DND-41 (cell line): ENCODE results near the gene MRPL17.

Source experiments
- ATAC-seq: fragments of 200-7000 bp; cut with Tn5 transposase; 3 replicates; pipeline ENCODE4 v1.9.1; 2021; ENCODE audit warnings: low read depth; ENCODE audit not compliant: insufficient read depth
- DNase-seq: peaks from one replicate; pipeline ENCODE4 v3.0.0-alpha.2; 2020
- H2AFZ ChIP-seq: 2 replicates; pipeline ENCODE4 v1.6.0; 2012; ENCODE audit warnings: low read depth, low read length
- H3K27ac ChIP-seq: 2 replicates; pipeline ENCODE4 v1.5.1; 2012; ENCODE audit warnings: low read length, inconsistent platforms
- H3K27me3 ChIP-seq: fragments of 200-600 bp; sonication (generic); 2 replicates; pipeline ENCODE4 v1.6.0; 2012; ENCODE audit warnings: low read length, mild to moderate bottlenecking, inconsistent platforms; ENCODE audit not compliant: insufficient read depth, poor library complexity
- H3K36me3 ChIP-seq: 2 replicates; pipeline ENCODE4 v1.5.1; 2012; ENCODE audit warnings: low read length, inconsistent platforms; ENCODE audit not compliant: insufficient read depth
- H3K4me1 ChIP-seq: 2 replicates; pipeline ENCODE4 v1.5.1; 2012; ENCODE audit warnings: mild to moderate bottlenecking, low read length; ENCODE audit not compliant: insufficient read depth
- H3K4me2 ChIP-seq: 2 replicates; pipeline ENCODE4 v1.6.0; 2012; ENCODE audit warnings: mild to moderate bottlenecking, moderate library complexity, low read length, inconsistent platforms; ENCODE audit not compliant: insufficient read depth
- H3K4me3 ChIP-seq, 2 experiments: fragments of 200-600 bp in 1 of 2; shearing (Covaris generic) in 1 of 2; 2 replicates each; pipeline ENCODE4 v1.5.1; 2012 to 2016; ENCODE audit warnings: inconsistent platforms in 2 of 2, low read length in 2 of 2, mild to moderate bottlenecking in 2 of 2, low read depth in 1 of 2, moderate library complexity in 1 of 2
- H3K79me2 ChIP-seq: 2 replicates; pipeline ENCODE4 v1.6.0; 2012; ENCODE audit warnings: low read length, inconsistent platforms; ENCODE audit not compliant: insufficient read depth
- H3K9ac ChIP-seq: 2 replicates; pipeline ENCODE4 v1.6.0; 2012; ENCODE audit warnings: low read depth, mild to moderate bottlenecking, inconsistent platforms, low read length, moderate library complexity
- H3K9me3 ChIP-seq: 2 replicates; pipeline ENCODE4 v1.5.1; 2012; ENCODE audit warnings: low read length, moderate library complexity, mild to moderate bottlenecking, inconsistent platforms; ENCODE audit not compliant: insufficient read depth, severe bottlenecking
- H4K20me1 ChIP-seq: 2 replicates; pipeline ENCODE4 v1.6.0; 2012; ENCODE audit warnings: low read length; ENCODE audit not compliant: insufficient read depth
- EZH2 ChIP-seq: IDR thresholded peaks from 3 replicates; pipeline ENCODE4 v1.6.1; 2012; ENCODE audit warnings: borderline replicate concordance, low read depth, mild to moderate bottlenecking, moderate library complexity, low read length, inconsistent platforms; ENCODE audit not compliant: severe bottlenecking
- TF ChIP-seq, protein P1 (sequence below): IDR thresholded peaks from 2 replicates; pipeline ENCODE4 v1.5.1; 2012; ENCODE audit warnings: borderline replicate concordance, low read length, moderate library complexity, mild to moderate bottlenecking; ENCODE audit not compliant: poor library complexity, severe bottlenecking; ENCODE audit errors: extremely low read depth

Gene MRPL17

DNA sequence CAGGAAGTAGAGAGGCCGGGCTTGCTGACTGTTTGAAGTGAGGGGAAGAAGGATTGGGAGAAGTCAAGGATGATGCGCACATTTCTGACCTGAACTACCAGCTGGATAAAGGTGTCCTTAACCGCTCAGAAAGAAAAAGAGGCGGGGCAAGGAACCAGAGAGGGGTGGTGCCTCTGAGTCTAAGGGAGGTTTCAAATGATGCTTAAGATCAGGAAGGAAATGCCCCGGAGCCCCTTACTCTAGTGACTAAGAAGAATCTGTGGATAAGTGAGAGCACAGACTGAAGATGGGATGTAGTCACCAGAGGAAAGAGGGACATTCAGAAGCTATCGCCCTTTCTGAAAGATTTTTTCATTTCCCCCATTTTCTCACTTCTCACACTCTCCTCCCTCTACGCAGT is 40.2 kb downstream of the MRPL17 start:
- Histone ChIP-seq H3K36me3 (no peaks in the 10 kb centered on the region), H3K4me3 (no peak overlapping the region), H3K27ac (no peak overlapping the region), H3K4me2 (no peak overlapping the region), H3K27me3 (no peaks in the 10 kb centered on the region), H3K79me2 (no peaks in the 10 kb centered on the region), H3K9me3 (no peaks in the 10 kb centered on the region), H3K4me1 (peaks cover 5% of the 10 kb centered on the region), H4K20me1 (no peaks in the 10 kb centered on the region), H3K9ac (no peak overlapping the region), H2AFZ (no peak overlapping the region)
- no peak for TF ChIP-seq EZH2
- TF ChIP-seq, protein P1, sequence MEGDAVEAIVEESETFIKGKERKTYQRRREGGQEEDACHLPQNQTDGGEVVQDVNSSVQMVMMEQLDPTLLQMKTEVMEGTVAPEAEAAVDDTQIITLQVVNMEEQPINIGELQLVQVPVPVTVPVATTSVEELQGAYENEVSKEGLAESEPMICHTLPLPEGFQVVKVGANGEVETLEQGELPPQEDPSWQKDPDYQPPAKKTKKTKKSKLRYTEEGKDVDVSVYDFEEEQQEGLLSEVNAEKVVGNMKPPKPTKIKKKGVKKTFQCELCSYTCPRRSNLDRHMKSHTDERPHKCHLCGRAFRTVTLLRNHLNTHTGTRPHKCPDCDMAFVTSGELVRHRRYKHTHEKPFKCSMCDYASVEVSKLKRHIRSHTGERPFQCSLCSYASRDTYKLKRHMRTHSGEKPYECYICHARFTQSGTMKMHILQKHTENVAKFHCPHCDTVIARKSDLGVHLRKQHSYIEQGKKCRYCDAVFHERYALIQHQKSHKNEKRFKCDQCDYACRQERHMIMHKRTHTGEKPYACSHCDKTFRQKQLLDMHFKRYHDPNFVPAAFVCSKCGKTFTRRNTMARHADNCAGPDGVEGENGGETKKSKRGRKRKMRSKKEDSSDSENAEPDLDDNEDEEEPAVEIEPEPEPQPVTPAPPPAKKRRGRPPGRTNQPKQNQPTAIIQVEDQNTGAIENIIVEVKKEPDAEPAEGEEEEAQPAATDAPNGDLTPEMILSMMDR = no peak
- no peak for ATAC-seq
- no peak for DNase-seq

GRCh38 chr11:6640985-6641701 is 42.0 kb downstream of the MRPL17 start:
- Histone ChIP-seq H3K4me3 (no peak overlapping the region), H3K9me3 (no peaks in the 10 kb centered on the region), H3K27ac (no peak overlapping the region), H3K4me1 (no peaks in the 10 kb centered on the region), H2AFZ (no peak overlapping the region), H3K27me3 (no peaks in the 10 kb centered on the region), H3K4me2 (no peak overlapping the region), H4K20me1 (no peaks in the 10 kb centered on the region), H3K79me2 (no peaks in the 10 kb centered on the region), H3K36me3 (no peaks in the 10 kb centered on the region), H3K9ac (no peak overlapping the region)
- no peak for TF ChIP-seq EZH2
- TF ChIP-seq, protein P1 = no peak
- ATAC-seq = no peak
- DNase-seq = no peak

GRCh38 chr11:6640036-6640984 is 42.8 kb downstream of the MRPL17 start:
- Histone ChIP-seq H3K27ac (no peak overlapping the region), H3K4me2 (no peak overlapping the region), H2AFZ (no peak overlapping the region), H4K20me1 (no peaks in the 10 kb centered on the region), H3K79me2 (no peaks in the 10 kb centered on the region), H3K36me3 (no peaks in the 10 kb centered on the region), H3K27me3 (no peaks in the 10 kb centered on the region), H3K4me1 (no peaks in the 10 kb centered on the region), H3K4me3 (no peak overlapping the region), H3K9me3 (no peaks in the 10 kb centered on the region), H3K9ac (no peak overlapping the region)
- DNase-seq = no peak
- no peak for ATAC-seq
- no peak for TF ChIP-seq EZH2
- TF ChIP-seq, protein P1 = no peak
